HG03159 (cell line): ENCODE results near the gene RGL4.

Source experiments
- ATAC-seq: cut with Tn5 transposase; IDR thresholded peaks from one replicate; pipeline ENCODE4 v1.9.1; 2021; ENCODE audit warnings: mild to moderate bottlenecking, moderate library complexity; ENCODE audit not compliant: unreplicated experiment

Gene RGL4

GRCh38 chr22:23697031-23697970 lies 6.5 kb downstream of the RGL4 start:
- ATAC-seq, result no peak

DNA sequence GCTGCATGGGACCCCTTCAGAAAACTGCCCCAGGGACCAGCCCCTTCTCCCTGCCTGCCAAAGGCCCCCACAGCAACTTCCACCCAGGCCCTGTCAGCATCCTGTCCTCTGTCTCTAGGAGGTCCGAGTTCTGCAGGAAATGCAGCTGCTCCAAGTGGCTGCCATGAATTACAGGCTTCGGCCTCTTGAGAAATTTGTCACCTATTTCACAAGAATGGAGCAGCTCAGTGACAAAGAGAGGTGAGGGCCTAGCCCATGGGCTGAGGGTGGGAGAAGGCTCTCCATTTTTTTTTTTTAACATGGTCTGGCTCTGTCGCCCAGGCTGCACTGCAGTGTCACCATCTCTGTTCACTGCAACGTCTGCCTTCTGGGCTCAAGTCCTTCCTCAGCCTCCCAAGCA lies 7.3 kb downstream of the RGL4 start:
- no peak for ATAC-seq

- ATAC-seq, result no peak
These were observed 7.9 kb downstream of the RGL4 start for GRCh38 chr22:23698673-23699235.

DNA sequence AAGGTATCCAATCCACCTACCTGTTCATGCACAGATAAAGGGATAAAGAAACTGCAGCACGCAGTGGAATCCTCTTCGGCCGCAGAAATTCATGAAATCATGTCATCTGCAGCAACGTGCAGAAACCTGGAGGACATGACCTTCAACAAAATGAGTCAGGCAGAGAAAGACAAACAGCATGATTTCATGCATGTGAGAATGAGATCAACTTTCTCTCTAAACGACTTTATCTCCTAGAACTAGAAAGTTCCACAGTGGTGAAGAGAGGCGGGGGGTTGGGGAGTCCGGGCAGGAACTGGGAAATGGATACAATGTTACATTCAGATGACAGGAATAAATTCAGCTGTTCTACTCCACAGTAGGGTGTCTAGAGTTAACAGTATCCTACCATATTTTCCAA lies 9.9 kb downstream of the RGL4 start:
- no peak for ATAC-seq

DNA sequence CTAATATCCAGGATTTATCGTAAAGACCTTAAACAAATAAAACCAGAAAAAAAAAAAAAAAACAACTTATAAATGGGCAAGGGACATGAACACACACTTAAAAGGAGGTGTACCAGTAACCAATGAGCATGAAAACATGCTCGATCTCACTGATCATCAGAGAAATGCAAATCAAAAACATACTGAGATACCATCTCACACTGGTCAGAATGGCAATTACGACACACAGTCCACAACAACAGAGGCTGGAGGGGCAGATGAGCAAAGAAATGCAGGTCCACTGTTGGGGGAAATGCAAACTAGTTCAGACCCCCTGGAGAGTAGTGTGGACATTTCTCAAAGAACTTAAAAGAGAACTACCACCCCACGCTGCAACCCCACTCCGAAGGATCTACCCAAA lies 13.2 kb downstream of the RGL4 start:
- ATAC-seq, result no peak

DNA sequence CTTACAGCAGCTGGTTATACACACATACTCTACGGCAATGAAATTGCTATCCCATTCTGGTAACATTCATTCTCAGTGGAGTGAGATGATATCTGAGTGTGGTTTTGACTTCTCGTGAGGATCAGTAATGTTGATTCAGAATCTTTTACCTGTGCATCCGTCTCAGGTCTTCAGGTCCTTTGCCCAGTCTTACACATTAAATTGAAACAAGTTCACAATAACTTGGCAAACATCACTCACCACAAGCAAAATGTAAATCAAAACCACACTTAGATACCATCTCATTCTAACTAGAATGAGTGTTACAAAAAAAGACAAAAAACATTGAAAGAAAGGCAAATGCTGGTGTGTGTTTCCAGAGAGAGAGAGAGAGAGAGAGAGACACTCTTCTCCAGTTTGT lies 14.0 kb downstream of the RGL4 start:
- ATAC-seq, result no peak

GRCh38 chr22:23705358-23705757 lies 14.5 kb downstream of the RGL4 start:
- ATAC-seq, result no peak

DNA sequence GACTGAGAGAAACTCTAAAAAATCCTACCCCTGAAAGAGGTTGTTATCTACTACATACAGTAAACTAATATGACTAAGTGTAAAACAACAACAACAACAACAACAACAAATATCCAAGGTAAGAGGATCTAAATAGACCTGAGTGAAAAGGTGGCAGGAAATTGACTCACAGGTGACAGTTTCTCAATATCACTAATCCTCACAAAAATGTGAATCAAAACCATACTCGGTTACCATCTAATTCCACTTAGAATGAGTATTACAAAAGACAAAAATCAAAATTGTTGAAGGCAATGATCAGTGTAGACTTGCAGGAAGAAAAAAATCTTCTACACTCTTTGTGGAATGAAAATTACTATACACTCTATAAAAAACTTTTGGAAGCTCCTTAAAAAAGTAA lies 17.5 kb downstream of the RGL4 start:
- no peak for ATAC-seq

DNA sequence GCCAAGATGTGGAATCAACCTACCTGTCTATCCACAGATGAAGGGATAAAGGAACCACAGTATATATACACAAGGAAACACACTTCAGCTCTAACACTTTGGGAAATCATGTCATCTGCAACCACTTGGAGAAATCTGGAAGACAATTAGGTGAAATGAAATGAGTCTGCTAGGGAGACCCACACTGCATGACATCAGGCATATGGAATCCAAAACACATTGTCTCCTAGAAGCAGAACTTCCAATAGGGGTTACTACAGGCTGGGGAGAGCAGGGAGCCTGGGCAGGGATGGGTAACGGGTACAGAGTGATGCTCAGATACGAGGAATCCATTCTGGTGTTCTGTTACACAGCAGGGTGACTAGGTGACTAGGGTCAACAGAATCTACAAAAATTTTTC lies 18.3 kb downstream of the RGL4 start:
- no peak for ATAC-seq

GRCh38 chr22:23712256-23712655 lies 21.4 kb downstream of the RGL4 start:
- ATAC-seq, result no peak

GRCh38 chr22:23713696-23714595 lies 23.1 kb downstream of the RGL4 start:
- ATAC-seq, result no peak

GRCh38 chr22:23714596-23715578 lies 24.1 kb downstream of the RGL4 start:
- no peak for ATAC-seq

GRCh38 chr22:23715806-23716375 lies 25.1 kb downstream of the RGL4 start:
- no peak for ATAC-seq

- peak; percentile 72 for ATAC-seq
These were observed 26.3 kb downstream of the RGL4 start for GRCh38 chr22:23716811-23717801.

- no peak for ATAC-seq
These were observed 27.8 kb downstream of the RGL4 start for GRCh38 chr22:23718371-23719165.

GRCh38 chr22:23720855-23721254 lies 30.0 kb downstream of the RGL4 start:
- no peak for ATAC-seq

- ATAC-seq, result no peak
These were observed 31.3 kb downstream of the RGL4 start for GRCh38 chr22:23722160-23722559.

GRCh38 chr22:23722724-23723123 lies 31.9 kb downstream of the RGL4 start:
- no peak for ATAC-seq
